Measurements from ENCODE around the gene TMEM163.
A peak's percentile ranks its signal among the peaks of the same experiment; 100 is the strongest.
"Not testable (repeated sequence)": the region's sequence is repeated elsewhere in the genome, so short reads cannot be mapped to it uniquely, and the experiment has no call there.

TMEM163 gene

DNA sequence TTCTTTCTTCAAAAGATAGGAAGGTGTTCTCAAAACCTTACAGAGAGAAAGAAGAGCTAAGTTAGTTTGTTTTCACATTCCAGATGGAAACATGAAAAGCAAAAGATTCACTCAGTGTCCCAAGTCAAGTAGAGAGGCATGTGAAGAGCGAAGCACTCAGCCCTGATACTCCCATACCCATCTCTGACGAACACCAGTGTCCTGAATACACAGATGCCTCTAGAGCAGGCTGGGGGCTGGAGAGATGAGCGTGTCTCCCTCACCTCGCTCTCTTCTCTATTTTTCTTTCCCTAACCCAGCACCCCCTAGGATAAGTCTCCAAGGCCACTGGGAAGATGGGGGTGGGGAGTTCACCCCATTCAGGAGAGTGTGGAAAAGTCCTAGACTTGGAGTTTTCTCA is 227.8 kb downstream of the TMEM163 start:
- no peak for DNase-seq (ENCODE audit: low spot score)

DNA sequence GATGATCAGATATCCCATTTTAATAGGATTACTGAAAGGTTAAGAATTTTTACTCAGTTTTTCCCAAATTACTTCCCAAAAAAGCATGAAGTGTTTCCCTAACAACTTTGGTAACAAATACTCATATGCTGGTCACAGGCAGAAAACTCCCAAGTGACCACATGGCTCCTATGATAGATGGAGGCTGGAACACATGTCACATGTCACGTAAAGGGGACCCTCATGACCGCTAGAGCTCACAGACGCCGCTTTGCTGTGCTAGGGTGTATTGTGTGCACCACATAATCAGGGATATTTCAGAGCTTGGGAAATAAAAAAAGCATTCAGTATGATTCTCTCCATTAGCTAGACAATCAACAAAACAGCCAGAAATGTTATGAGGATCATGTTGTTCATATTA is 228.2 kb downstream of the TMEM163 start:
- no peak for DNase-seq (ENCODE audit: low spot score)

DNA sequence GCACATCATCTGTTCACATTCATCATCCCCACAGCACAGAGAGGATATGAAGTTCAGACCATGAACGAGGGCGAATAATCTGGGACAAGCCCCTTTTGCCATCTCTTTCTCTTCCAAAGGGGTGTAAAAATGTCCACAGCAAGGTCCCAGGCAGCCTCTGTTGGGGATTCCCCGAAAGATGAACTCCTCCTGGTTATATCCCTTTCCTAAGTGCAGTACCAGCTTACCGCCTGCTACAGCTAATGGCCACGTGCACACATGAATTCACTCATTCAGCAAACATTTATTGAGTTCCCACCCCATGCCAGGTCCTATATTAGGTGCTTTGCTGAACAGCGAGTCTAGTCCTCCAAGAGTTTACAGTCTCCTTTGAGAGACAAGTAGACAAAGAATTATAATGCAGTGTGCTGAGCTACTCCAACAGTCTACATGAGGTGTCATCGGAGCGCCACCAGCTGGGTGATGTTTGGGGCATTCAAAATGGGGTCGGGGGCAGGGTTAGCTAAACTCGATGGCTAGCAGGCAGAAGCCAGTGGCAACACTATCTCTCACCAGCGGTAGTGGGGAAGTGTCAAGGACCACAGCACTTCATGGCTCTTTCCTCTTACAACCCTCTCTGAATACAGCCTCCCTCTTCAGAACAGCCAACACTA is 228.9 kb downstream of the TMEM163 start:
- DNase-seq (ENCODE audit: low spot score) = no peak

DNA sequence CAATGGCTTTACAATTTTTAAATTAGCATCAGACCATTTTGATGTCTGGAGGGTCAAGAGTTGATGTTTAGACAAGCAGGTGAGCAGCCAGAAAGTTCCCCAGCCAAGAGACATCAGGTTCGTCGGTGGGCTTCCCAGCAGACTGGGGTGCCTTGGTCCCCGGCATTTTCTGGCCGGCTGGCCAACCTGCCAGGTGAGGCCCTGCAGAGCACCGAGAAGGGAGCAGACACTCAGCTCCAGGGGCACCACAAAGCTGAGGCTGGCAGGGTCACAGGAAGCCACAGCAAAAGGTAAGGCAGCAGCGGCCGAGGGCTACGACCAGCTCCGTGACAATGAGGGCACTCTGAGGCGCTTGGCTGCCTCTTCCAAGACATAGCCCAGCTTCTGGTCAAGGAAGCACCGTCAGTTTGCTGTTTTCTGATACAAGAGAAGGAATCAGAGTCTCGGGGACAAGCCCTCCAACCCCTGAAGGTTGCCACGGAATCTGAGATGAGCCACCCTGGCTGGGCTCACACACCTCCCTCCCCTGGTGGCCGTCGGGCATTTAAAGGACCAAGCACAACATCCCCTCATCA is 235.9 kb downstream of the TMEM163 start:
- DNase-seq (ENCODE audit: low spot score) = no peak

DNA sequence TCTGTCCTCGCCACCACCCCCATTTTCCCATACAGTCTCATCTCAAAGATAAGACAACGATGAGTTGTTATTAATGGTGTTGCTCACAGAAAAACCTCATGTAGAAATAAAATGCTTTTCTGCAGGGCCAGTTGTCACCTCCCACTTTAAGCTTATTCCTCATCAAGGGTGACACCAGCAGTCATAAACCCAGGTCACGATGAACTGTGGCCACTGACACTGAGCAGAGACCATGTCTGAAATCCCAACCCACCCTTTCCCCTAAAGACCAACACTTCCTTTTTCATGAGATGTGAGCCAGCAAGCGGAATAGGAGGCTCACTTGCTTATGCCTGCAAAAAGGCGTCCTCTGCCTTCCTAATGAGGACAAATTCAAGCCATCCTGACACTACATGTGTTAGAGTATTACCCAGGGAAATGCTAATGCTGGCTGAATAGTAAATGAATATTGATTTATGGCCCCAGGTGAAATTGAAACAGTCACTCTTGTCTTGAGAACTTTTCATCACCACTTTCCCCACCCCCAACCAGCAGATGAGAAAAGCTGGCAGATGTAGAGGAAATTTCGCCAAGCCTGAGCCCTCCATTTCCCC is 236.6 kb downstream of the TMEM163 start:
- DNase-seq (ENCODE audit: low spot score) = no peak

DNA sequence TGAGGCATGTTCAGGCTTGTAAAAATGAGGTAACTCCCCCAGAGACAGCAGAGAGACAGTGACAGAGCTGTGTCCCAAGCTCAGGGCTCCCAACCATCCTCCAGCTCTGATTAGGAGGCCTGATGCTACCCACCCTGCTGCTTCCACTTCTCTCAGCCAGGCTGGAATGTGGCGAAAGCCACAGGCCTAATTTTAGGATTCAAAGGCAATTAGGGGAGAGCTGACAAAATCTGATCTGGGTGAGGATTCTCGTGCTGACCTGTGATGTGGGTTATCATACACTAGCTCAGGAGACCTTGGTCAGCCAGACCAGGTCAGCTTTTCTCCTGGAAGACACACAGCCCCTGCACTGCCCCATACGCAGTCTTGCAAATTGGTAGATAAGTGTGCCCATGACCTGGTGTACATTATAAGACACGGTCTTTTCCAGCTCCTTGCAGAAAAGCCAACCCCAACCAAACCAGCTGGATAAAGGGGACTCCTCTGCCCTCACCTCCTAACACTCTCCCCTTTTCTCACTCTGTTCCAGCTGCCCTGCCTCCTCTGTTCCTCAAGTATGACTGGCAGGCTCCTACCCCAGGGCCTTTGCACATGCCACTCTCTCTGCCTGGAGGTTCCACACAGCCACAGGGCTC is 239.0 kb downstream of the TMEM163 start:
- no peak for DNase-seq (ENCODE audit: low spot score)

DNA sequence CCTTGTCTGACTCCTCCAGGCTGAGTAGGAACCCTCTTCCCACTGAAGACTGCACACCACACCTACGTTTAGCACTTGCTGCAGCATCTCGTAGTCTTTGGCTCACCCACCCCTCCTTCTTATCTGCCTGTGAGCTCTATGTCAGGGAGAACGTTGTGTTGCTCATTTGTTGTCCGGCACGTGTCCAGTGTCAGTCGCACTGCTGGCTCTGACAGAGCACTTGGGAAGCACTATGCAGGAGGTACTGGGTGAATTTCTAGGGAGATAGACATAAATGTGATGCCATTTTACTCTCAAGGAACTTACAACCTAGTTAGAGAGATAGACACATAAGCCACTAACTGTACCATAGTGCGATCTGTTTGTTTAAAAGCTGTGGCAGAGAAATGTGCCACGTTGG is 241.8 kb downstream of the TMEM163 start:
- not testable (repeated sequence) for DNase-seq (ENCODE audit: low spot score)

DNA sequence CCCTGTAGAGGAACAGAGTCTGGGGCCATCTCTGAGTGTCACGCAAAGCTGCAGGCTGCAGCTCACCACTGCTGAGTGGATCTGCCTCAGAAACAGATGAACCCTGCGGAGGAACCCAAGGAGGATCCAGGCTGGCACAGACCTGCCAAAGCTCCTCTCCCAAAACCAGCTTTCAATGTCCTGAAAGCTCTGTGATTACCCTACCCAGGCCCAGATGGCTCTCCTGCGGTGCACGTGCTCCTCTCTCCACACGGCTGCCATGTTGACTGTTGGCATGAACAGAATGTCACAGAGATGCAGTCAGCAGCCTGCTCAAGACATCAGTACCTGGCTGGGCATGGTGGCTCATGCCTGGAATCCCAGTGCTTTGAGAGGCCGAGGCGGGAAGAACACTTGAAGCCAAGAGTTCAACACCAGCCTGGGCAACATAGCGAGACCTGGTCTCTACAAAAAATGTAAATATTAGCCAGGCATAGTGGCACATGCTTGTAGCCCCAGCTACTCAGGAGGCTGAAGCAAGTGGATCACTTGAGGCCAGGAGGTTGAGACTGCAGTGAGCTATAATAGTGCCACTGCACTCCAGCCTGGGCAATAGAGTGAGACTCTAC is 248.1 kb downstream of the TMEM163 start:
- no peak for DNase-seq (ENCODE audit: low spot score)

DNA sequence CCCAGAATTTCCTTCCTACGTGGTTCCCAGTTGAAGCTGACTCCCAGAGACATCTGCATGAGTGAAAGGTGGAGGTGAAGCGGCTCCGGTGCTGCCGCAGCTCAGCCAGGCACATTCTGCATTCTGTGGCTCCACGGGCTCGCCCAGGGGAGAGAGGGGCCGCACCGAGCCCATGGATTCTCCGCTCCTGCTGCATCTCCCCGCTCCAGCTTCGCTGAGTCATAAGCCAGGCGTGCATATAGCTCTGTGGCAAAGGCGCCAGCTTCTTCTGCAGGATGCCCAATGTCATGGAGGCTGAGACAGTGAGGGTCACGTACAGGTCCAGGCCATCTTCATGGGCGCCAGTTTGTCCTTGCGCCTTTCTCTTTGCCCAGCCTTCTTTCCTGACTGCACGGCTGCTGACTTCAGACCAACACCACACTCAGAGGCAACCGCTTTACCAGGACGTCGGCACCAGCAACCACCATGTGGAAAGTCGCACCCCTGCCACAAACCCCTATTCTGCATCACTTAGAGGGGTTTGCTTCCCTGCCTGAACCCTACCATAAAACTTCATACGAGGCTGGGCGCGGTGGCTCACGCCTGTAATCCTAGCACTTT is 249.2 kb downstream of the TMEM163 start:
- no peak for DNase-seq (ENCODE audit: low spot score)

DNA sequence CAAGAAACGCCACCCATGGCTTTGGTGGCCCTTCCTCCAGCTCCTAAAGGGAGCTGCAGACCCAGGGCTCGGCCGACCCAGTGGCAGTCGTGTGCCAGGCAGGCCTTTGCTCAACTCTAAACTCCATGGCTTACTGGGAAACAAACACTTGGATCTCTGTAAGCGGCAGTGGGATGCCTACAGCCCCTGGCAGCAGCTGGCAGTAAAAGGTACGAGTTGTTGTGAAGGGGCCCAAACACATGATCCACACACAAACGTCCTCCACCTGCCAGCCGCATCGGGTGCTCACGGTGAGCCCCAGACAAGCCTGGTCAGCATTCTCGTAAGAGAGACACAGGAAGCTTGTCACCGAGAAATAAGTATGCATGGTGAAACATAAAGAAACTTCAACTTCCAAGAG is 250.0 kb downstream of the TMEM163 start:
- DNase-seq (ENCODE audit: low spot score) = no peak

DNA sequence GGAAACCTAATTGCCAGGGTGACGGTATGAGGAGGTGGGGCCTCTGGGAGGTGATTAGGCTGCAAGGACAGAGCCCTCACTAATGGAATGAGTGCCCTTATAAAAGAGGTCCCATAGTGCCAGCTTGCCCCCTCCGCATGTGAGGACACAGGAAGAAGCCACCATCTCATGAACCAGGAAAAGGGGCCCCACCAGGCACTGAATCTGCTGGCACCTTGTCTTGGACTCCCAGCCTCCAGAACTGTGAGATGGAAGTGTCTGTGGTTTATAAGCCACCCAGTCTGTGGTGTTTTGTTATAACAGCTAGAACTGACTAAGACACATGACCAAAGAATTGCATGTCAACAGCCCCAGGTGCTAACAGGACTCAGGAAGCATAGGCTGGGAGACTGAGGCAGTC is 250.6 kb downstream of the TMEM163 start:
- DNase-seq (ENCODE audit: low spot score) = no peak

DNA sequence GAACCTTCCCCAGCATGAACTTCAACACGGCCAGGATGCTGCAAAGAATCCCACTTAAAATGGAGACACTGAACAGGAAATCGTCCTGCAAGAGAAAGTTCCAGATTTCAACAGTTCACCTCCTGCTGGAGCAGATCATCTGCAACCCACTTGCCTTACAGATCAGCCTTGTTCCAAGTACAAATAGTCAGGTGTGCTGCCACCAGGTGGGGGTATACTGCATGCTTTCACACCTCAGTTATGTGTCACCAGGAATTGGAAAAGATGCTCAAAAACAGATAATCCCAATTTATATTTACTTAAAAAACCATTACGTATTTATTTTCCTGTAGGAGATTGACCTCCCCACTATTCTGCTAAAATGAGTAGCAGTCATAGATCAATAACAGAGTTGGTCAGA is 252.7 kb downstream of the TMEM163 start:
- peak; percentile 47 for DNase-seq (ENCODE audit: low spot score)

DNA sequence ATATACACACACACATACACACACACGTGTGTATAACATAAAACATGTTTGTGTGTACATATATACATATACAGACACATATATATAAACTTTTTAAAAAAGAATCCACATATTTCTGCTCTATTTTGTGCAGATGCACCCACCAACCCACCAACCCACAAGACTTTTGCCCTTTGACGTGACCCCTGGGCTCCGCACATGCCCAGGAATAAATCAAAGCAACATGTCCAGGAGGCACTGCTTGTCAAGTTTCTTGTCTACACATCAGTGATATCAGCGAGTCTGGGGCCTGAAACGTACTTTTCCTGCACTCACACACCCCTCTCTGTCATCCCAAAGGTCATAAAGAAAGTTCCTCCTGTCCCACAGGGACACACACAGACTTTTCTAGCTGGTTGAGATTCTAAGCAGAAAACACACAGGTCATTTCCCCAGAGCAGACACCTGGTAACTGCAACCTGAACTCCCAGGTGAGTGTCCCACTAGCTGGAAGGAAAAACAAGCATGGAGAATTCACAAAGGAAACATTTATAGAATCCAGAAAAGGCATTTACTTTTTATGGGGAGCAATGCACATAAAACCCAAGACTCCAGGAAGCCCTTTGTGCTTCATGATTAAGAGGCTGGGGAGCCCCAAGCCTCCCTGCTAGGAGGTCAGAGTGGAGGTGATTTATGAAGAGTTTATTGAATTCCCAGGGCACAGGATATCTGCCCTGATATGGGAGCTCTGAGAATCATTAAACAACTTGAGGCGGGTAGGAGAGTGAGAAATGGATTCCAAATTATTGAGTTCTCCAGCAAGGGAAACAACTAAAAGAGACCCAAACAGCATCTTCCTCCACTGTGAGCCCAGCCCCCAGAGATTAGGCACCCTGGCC is 253.3 kb downstream of the TMEM163 start:
- no peak for DNase-seq (ENCODE audit: low spot score)

DNA sequence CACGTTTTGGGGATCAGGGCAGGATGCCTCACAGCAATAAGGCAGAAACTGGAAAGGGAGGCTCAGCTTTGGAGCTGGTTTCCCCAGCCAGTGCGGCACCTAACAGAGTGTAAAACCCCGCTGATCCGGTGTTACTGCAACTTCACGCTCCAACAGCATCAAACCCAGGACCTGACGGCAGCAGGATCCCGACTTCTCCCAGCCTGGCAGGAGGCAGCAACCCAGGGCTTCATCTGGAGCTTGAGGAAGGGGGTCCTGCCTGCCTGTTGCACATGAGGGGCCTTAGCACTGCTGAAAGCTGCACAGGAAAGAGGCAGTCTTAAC is 255.1 kb downstream of the TMEM163 start:
- DNase-seq (ENCODE audit: low spot score) = no peak

DNA sequence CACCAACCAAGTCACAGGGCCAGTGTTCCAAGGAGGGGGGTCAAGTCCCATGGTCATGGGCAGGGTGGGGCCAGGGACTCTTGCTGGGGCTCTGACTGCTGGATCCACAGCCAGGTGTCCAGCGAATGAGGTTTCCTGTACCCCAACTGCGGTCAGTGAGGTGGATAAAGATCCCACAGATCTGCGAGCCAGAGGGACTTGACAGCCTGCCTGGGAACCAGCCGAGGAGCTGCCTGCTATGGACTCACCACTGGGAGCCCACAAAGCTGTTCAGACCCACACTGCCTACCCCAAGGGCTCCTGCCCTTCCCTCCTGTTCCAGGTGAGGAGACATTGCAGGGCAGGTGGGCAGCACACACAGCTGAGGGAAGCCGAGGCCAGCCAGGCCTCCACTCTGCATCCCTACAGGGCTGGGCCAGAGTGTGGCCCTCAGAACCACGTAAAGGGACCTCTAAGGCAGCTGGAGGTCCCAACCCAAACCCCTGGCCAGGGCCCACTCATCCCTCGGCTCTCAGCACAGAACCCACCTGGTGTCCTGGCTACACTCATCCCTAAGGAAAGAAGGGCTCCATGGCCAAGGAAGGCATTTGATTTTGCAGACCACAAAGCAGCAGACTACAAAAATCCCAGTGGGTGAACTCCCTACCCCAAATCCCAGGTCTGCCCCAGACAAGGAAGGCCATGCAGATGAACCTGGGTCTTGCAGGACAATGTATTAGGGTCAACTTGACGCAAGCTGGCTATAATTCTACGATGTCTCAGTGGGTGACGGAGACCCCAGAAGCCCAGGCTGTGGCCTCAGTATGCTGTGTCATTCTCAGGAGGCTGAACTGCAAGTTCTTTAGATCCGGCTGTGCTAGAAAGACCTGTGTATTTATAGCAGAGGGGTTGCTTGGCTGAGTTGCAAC is 255.8 kb downstream of the TMEM163 start:
- DNase-seq (ENCODE audit: low spot score) = no peak

DNA sequence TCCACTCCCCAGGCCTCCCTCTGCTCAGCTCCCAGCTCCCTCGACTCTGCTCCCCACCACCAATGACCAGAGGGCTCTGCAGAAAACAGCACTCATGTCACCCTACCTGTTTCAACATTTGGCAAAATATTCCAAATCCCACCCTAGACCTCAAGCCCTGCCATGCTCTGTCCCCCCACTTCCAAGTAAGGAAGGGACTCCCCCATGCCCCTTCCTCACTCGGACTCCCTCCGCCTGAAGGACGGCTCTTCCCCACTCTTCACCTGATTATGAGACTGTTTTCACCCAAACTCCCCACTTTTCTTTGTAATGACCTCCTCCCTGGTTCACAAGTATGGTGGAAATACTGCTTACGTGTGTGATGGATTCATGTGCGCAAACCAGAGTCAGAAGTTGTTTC is 256.5 kb downstream of the TMEM163 start:
- no peak for DNase-seq (ENCODE audit: low spot score)

DNA sequence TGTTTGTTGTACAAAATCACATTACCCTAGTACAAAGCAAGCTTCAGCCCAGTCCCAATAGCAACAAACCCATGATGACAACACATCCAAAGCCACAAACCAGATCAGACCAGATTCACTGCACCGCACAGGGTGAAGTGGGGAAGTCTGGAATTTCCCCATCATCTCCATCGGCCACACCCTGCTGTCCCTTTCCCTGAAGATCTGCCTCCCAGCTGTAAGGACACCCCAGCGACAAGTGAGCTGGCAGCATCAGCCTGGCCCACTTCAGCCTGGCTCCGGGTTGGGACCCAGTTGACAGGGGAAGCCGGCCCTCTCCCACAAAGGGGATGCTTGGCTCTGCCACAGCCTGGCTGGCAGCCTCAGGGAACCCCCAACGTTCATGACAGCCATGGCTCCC is 257.3 kb downstream of the TMEM163 start:
- DNase-seq (ENCODE audit: low spot score) = no peak

DNA sequence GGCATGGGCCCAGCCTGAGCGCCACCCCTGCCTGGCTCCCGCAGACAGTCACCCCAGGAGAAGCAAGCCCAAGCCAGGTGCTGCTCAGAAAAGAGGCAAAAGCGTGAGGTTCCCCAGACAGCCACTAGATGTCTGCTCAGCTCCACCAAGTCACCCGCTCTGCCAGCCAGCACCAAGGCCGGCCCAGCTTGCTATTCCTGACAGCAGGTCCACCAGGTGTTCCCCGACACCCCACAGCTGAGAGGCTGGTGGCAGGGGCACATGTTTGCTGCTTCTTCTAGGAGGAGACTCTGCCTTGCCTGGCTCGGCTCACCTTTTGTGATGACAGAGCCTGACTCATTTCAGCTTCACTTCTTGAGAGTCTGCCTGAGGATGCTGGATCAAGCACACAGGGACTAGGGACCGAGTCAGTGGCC is 258.2 kb downstream of the TMEM163 start:
- peak; percentile 86 for DNase-seq (ENCODE audit: low spot score)

DNA sequence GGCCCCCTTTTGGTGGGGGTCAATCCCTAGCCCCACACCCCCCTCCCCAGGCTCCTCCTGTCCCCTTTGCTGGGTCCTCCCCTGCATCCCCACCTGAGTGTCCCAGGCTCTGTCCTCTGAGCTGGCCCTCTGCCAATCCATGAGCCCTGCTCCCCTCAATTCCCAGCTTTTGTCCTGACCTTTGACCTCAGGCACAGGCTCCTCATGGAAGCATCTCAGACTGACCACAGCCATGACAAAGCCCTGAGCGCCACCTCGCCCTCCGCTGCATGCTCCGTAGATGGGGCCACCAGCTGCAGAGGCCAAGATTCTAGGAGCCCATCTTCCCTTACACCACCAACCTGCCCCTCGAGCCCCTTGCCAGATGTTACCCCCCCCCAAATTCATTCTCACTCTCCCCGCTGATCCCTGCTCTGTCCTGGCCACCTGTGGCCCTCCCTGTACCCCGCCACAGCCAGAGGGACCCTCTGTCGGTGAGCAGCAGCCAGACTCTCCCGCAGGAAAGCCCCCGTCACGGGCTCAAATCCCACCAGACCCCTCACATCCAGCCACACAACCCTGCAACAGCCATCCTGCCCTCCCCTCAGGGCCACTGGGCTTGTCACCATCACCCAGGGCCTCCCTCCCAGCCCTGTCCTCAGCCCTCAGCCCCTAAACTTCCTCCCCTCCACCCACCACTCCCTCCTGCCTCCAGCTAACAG is 258.9 kb downstream of the TMEM163 start:
- DNase-seq (ENCODE audit: low spot score) = no peak

DNA sequence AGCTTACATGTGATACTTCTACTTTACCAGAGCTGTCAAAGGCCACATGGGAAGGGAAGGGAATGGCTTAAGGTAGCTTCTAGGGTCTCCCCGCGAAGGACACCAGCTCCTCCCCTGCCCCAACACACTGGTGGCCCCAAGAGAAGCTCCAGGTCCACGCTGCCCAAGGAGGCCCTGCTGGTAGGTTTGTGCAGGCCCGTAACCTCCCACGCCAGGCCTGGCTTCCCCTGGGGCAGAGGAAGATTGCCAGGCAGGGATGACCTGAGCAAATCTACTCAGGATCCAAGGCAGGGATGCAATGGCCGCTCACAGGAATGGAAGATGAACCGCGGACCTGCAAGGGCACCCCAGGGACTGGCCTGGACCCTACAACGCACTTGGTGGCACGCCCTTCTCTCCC is 259.9 kb downstream of the TMEM163 start:
- no peak for DNase-seq (ENCODE audit: low spot score)

All from iPS-NIHi11 (cell line).